IMR-90 (cell line): ENCODE data around the gene NFASC. TPM values are rescaled to one million over a fixed set of nuclear protein-coding genes. Genes with fewer than 3 reads are reported as not detected.

Source experiments
- ATAC-seq: fragments of 200-7000 bp; cut with Tn5 transposase; 2 replicates; pipeline ENCODE4 v1.9.1; 2020; ENCODE audit warnings: low read depth, mild to moderate bottlenecking, moderate library complexity
- BruUV-seq: library from RNA; stranded (reverse); fragments of 400-500 nt; replicated peaks from 2 replicates; lab custom pipeline; 2021; lab: Mats Ljungman, UMichigan
- CTCF ChIA-PET: fragments of 300-600 bp; formaldehyde crosslinking; extraction: SDS; loops from one replicate; lab custom pipeline; 2021; ENCODE audit warnings: antibody characterized with exemption; lab: Yijun Ruan, JAX
- POLR2A ChIA-PET: fragments of 300-600 bp; sonication (Branson Sonifier 250); formaldehyde crosslinking; loops from one replicate; lab custom pipeline; 2022; ENCODE audit warnings: antibody characterized with exemption; ENCODE audit not compliant: unreplicated experiment; lab: Charles Lee
- DNase-seq: peaks from one replicate; pipeline ENCODE4 v3.0.0; 2013
- H2AFZ ChIP-seq: replicated peaks from 2 replicates; pipeline ENCODE3; 2013; ENCODE audit warnings: low read length, mild to moderate bottlenecking; ENCODE audit not compliant: poor library complexity
- H2AK5ac ChIP-seq: 2 replicates; pipeline ENCODE4 v1.6.1; 2013; ENCODE audit warnings: low read depth, low read length, inconsistent platforms
- H2AK9ac ChIP-seq: replicated peaks from 2 replicates; pipeline ENCODE3; 2013; ENCODE audit warnings: mild to moderate bottlenecking, low read depth, low read length, moderate library complexity; ENCODE audit not compliant: poor library complexity
- H2BK120ac ChIP-seq: 2 replicates; pipeline ENCODE4 v1.6.1; 2013; ENCODE audit warnings: low read depth, low read length, inconsistent platforms
- H2BK15ac ChIP-seq: 3 replicates; pipeline ENCODE4 v1.6.1; 2013; ENCODE audit warnings: low read depth, low read length, inconsistent platforms
- H2BK20ac ChIP-seq: 2 replicates; pipeline ENCODE4 v1.6.1; 2013; ENCODE audit warnings: low read depth, mild to moderate bottlenecking, inconsistent platforms, low read length, moderate library complexity
- H2BK5ac ChIP-seq: 2 replicates; pipeline ENCODE4 v1.6.1; 2013; ENCODE audit warnings: mild to moderate bottlenecking, low read depth, low read length, inconsistent platforms; ENCODE audit not compliant: poor library complexity, severe bottlenecking
- H3K14ac ChIP-seq: replicated peaks from 2 replicates; pipeline ENCODE4 v1.6.1; 2013; ENCODE audit warnings: low read depth, low read length, inconsistent platforms
- H3K18ac ChIP-seq: 2 replicates; pipeline ENCODE4 v1.6.1; 2013; ENCODE audit warnings: low read depth, low read length, control low read depth
- H3K23ac ChIP-seq: 2 replicates; pipeline ENCODE4 v1.6.1; 2013; ENCODE audit warnings: low read depth, low read length, inconsistent platforms
- H3K27ac ChIP-seq: 2 replicates; pipeline ENCODE4 v1.5.1; 2013; ENCODE audit warnings: mild to moderate bottlenecking, control low read depth, low read length; ENCODE audit not compliant: insufficient read depth
- H3K27me3 ChIP-seq: 2 replicates; pipeline ENCODE4 v1.6.1; 2013; ENCODE audit warnings: low read length; ENCODE audit not compliant: control insufficient read depth, insufficient read depth
- H3K36me3 ChIP-seq: 2 replicates; pipeline ENCODE4 v1.6.1; 2013; ENCODE audit warnings: low read length, mixed read lengths; ENCODE audit not compliant: control insufficient read depth, insufficient read depth
- H3K4ac ChIP-seq: 2 replicates; pipeline ENCODE4 v1.6.1; 2013; ENCODE audit warnings: low read depth, low read length, inconsistent platforms
- H3K4me1 ChIP-seq: 2 replicates; pipeline ENCODE4 v1.6.1; 2013; ENCODE audit warnings: low read length, mixed read lengths; ENCODE audit not compliant: control insufficient read depth, insufficient read depth
- H3K4me2 ChIP-seq: 2 replicates; pipeline ENCODE4 v1.6.1; 2013; ENCODE audit warnings: low read depth, mild to moderate bottlenecking, control low read depth, low read length, moderate library complexity
- H3K4me3 ChIP-seq: 2 replicates; pipeline ENCODE4 v1.5.1; 2013; ENCODE audit warnings: low read depth, mild to moderate bottlenecking, control low read depth, low read length, moderate library complexity; ENCODE audit not compliant: insufficient read depth
- H3K56ac ChIP-seq: 2 replicates; pipeline ENCODE4 v1.6.1; 2013; ENCODE audit warnings: low read length, inconsistent platforms; ENCODE audit not compliant: insufficient read depth; ENCODE audit errors: extremely low read depth
- H3K79me1 ChIP-seq, 2 experiments: 2 replicates each; pipeline ENCODE4 v1.6.1; 2013; ENCODE audit warnings: low read length in 2 of 2, inconsistent platforms in 1 of 2, low read depth in 1 of 2
- H3K9ac ChIP-seq: 2 replicates; pipeline ENCODE4 v1.6.1; 2013; ENCODE audit warnings: low read depth, low read length, control low read depth
- H3K9me1 ChIP-seq: 2 replicates; pipeline ENCODE4 v1.6.1; 2013; ENCODE audit warnings: low read length, inconsistent platforms; ENCODE audit not compliant: insufficient read depth
- H3K9me3 ChIP-seq: 2 replicates; pipeline ENCODE4 v1.6.1; 2013; ENCODE audit warnings: low read length; ENCODE audit not compliant: control insufficient read depth, insufficient read depth
- H4K20me1 ChIP-seq: 2 replicates; pipeline ENCODE4 v1.6.1; 2013; ENCODE audit warnings: low read length, inconsistent platforms; ENCODE audit not compliant: insufficient read depth
- H4K5ac ChIP-seq: 2 replicates; pipeline ENCODE4 v1.6.1; 2013; ENCODE audit warnings: mild to moderate bottlenecking, low read depth, low read length, control low read depth
- H4K8ac ChIP-seq, 2 experiments: 2 replicates each; pipeline ENCODE4 v1.6.1; 2013; ENCODE audit warnings: low read depth in 2 of 2, low read length in 2 of 2, control low read depth in 1 of 2, inconsistent platforms in 1 of 2
- H4K91ac ChIP-seq: 2 replicates; pipeline ENCODE4 v1.6.1; 2013; ENCODE audit warnings: low read depth, low read length, inconsistent platforms; ENCODE audit not compliant: insufficient read depth
- BHLHE40 ChIP-seq: fragments of 150-350 bp; IDR thresholded peaks from 2 replicates; pipeline ENCODE4 v1.6.1; 2016; ENCODE audit warnings: mild to moderate bottlenecking, low read depth, low read length
- CEBPB ChIP-seq: IDR thresholded peaks from 2 replicates; pipeline ENCODE4 v1.6.1; 2012; ENCODE audit warnings: low read depth, low read length, improper control_type of control experiment
- CHD1 ChIP-seq: IDR thresholded peaks from 2 replicates; pipeline ENCODE4 v1.6.1; 2012; ENCODE audit warnings: low read depth, low read length, improper control_type of control experiment
- FOS ChIP-seq: fragments of 150-350 bp; IDR thresholded peaks from 2 replicates; pipeline ENCODE4 v1.6.1; 2016; ENCODE audit warnings: low read depth, low read length
- MAFK ChIP-seq: IDR thresholded peaks from 2 replicates; pipeline ENCODE4 v1.6.1; 2012; ENCODE audit warnings: low read depth, low read length, improper control_type of control experiment
- MXI1 ChIP-seq: IDR thresholded peaks from 2 replicates; pipeline ENCODE4 v1.6.1; 2012; ENCODE audit warnings: low read depth, mild to moderate bottlenecking, low read length, moderate library complexity, borderline replicate concordance
- NFE2L2 ChIP-seq: fragments of 150-350 bp; IDR thresholded peaks from 2 replicates; pipeline ENCODE4 v1.6.1; 2016; ENCODE audit warnings: low read depth, mild to moderate bottlenecking, low read length
- POLR2A ChIP-seq: IDR thresholded peaks from 2 replicates; pipeline ENCODE4 v1.6.1; 2012; ENCODE audit warnings: mild to moderate bottlenecking, low read depth, low read length
- RAD21 ChIP-seq: IDR thresholded peaks from 2 replicates; pipeline ENCODE4 v1.6.1; 2012; ENCODE audit warnings: low read length, improper control_type of control experiment
- RFX5 ChIP-seq: IDR thresholded peaks from 2 replicates; pipeline ENCODE4 v1.8.0; 2012; ENCODE audit warnings: low read depth, mild to moderate bottlenecking, low read length, moderate library complexity
- SMC3 ChIP-seq: fragments of 150-350 bp; IDR thresholded peaks from 2 replicates; pipeline ENCODE4 v1.6.1; 2016; ENCODE audit warnings: low read depth, mild to moderate bottlenecking, antibody characterized with exemption, low read length, moderate library complexity
- WGBS, 2 experiments: methylation state at CpG; one replicate each; pipeline versions ENCODE4 v1.1.5 to v1.1.7; 2013; ENCODE audit warnings: missing lambda C conversion rate in 2 of 2; ENCODE audit not compliant: insufficient read length in 1 of 2; ENCODE audit errors: extremely low coverage in 2 of 2; 5-methylcytosine and 5-hydroxymethylcytosine counted together
- dilution Hi-C: fragments of 300-500 bp; cut with HindIII; formaldehyde crosslinking; loops from one replicate; pipeline ENCODE4 v1.14.3; 2018; ENCODE audit warnings: low sequenced_read_pairs; ENCODE audit not compliant: unreplicated experiment
- in situ Hi-C: fragments of 300-500 bp; cut with MboI; formaldehyde crosslinking; loops from 3 replicates; pipeline ENCODE4 v1.14.3; 2019; ENCODE audit warnings: low sequenced_read_pairs, inconsistent platforms, mixed read lengths
- intact Hi-C: fragments of 100-400 bp; cut with micrococcal nuclease; formaldehyde crosslinking; loops from 2 replicates; pipeline ENCODE4 v1.10.0; 2022
- polyA plus RNA-seq, 3 experiments: library from polyadenylated mRNA; depleted of rRNA; stranded (reverse); fragments of >200 nt; gene quantifications; 2 replicates each; pipeline ENCODE4 v1.2.3, GENCODE V29; 2012; ENCODE audit warnings: low replicate concordance in 1 of 3
- total RNA-seq: library from RNA; depleted of rRNA; stranded (reverse); fragments of >200 nt; gene quantifications from 2 replicates; pipeline ENCODE4 v1.2.3, GENCODE V29; 2012
- TF ChIP-seq, protein P1 (sequence below): conservative IDR thresholded peaks from 2 replicates; pipeline ENCODE4 v1.5.1; 2012; ENCODE audit warnings: mild to moderate bottlenecking, low read depth, low read length, improper control_type of control experiment
- TF ChIP-seq, protein P2 (sequence below): fragments of 150-350 bp; IDR thresholded peaks from 2 replicates; pipeline ENCODE4 v1.6.1; 2016; ENCODE audit warnings: low read depth, mild to moderate bottlenecking, low read length, moderate library complexity, borderline replicate concordance
- TF ChIP-seq, protein P3 (sequence below): fragments of 150-350 bp; IDR thresholded peaks from 2 replicates; pipeline ENCODE4 v1.6.1; 2017; ENCODE audit warnings: mild to moderate bottlenecking, antibody characterized with exemption, low read length, low read depth

The NFASC gene
- total and polyA plus RNA-seq, 2 of the 4 experiments (the other 2 are of a cell fraction), result 0.18 to 0.79 TPM

DNA sequence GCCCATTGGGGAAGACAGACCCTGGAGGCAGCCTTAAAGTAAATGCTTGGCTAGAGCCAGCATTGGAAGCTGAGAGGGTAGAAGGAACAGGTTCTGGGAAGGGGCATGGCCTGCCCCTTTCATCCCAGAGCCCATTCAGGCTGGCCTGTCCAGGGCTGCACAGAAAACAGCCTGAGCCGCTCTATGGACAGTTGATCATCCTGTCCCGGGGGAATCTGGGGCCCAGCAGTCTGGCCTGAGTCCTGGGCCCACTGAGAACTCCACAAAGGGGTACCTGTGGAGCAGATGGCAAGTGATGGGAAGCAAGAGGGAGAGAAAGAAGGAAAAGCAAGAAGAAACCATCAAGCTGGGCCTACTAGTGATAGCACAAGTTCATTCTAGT, 200.4 kb downstream of the NFASC start:
- WGBS, 2 experiments, result 83% methylated on average over 1 of the region's 2 CpGs; no CpG with 5 or more reads in 1 of the 2 experiments

More for the DNA sequence above, 200.4 kb downstream of the NFASC start:
- H4K5ac ChIP-seq, result no peak overlapping the region
- no peaks in the 10 kb centered on the region for H4K20me1 ChIP-seq
- TF ChIP-seq, protein P1, sequence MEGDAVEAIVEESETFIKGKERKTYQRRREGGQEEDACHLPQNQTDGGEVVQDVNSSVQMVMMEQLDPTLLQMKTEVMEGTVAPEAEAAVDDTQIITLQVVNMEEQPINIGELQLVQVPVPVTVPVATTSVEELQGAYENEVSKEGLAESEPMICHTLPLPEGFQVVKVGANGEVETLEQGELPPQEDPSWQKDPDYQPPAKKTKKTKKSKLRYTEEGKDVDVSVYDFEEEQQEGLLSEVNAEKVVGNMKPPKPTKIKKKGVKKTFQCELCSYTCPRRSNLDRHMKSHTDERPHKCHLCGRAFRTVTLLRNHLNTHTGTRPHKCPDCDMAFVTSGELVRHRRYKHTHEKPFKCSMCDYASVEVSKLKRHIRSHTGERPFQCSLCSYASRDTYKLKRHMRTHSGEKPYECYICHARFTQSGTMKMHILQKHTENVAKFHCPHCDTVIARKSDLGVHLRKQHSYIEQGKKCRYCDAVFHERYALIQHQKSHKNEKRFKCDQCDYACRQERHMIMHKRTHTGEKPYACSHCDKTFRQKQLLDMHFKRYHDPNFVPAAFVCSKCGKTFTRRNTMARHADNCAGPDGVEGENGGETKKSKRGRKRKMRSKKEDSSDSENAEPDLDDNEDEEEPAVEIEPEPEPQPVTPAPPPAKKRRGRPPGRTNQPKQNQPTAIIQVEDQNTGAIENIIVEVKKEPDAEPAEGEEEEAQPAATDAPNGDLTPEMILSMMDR, result no peak
- TF ChIP-seq POLR2A (no peak), MAFK (no peak), SMC3 (no peak), NFE2L2 (no peak), MXI1 (no peak), BHLHE40 (no peak), FOS (no peak), RAD21 (no peak), RFX5 (no peak), CEBPB (no peak), CHD1 (no peak)
- TF ChIP-seq, protein P2, sequence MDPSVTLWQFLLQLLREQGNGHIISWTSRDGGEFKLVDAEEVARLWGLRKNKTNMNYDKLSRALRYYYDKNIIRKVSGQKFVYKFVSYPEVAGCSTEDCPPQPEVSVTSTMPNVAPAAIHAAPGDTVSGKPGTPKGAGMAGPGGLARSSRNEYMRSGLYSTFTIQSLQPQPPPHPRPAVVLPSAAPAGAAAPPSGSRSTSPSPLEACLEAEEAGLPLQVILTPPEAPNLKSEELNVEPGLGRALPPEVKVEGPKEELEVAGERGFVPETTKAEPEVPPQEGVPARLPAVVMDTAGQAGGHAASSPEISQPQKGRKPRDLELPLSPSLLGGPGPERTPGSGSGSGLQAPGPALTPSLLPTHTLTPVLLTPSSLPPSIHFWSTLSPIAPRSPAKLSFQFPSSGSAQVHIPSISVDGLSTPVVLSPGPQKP, result no peak
- TF ChIP-seq, protein P3, sequence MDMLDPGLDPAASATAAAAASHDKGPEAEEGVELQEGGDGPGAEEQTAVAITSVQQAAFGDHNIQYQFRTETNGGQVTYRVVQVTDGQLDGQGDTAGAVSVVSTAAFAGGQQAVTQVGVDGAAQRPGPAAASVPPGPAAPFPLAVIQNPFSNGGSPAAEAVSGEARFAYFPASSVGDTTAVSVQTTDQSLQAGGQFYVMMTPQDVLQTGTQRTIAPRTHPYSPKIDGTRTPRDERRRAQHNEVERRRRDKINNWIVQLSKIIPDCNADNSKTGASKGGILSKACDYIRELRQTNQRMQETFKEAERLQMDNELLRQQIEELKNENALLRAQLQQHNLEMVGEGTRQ, result no peak
- H3K14ac ChIP-seq, result no peak overlapping the region
- in situ Hi-C loops (no loop called here), dilution Hi-C loops (no loop called here), intact Hi-C loops (no loop called here)
- no peak overlapping the region for H4K8ac ChIP-seq
- H2AK5ac ChIP-seq, result no peak overlapping the region
- no peak overlapping the region for H3K4me2 ChIP-seq
- H4K91ac ChIP-seq, result no peak overlapping the region
- H2BK15ac ChIP-seq, result no peak overlapping the region
- H3K4ac ChIP-seq, result no peak overlapping the region
- H3K23ac ChIP-seq, result no peak overlapping the region
- no peaks in the 10 kb centered on the region for H3K9me3 ChIP-seq
- H3K9me1 ChIP-seq, result no peaks in the 10 kb centered on the region; the same call in 1 of the 2 replicates
- no peaks in the 10 kb centered on the region for H3K36me3 ChIP-seq
- ATAC-seq (no peak), DNase-seq (no peak)
- H3K79me1 ChIP-seq, result no peaks in the 10 kb centered on the region
- H2BK20ac ChIP-seq, result no peak overlapping the region
- BruUV-seq, result no TSS peak
- no peak overlapping the region for H2AK9ac ChIP-seq
- no peak overlapping the region for H2BK120ac ChIP-seq
- no peak overlapping the region for H3K4me3 ChIP-seq
- H3K18ac ChIP-seq, result no peak overlapping the region
- H2AFZ ChIP-seq, result no peak overlapping the region
- H2BK5ac ChIP-seq, result no peak overlapping the region
- CTCF ChIA-PET, result interaction anchor here (1.5 kb wide), 1 partner anchor 9 kb away, joined by 5 read pairs; no protein-coding TSS in a partner anchor
- H3K9ac ChIP-seq, result no peak overlapping the region
- H3K27me3 ChIP-seq, result peaks cover 2% of the 10 kb centered on the region
- POLR2A ChIA-PET, result no interaction called here
- H3K4me1 ChIP-seq, result no peaks in the 10 kb centered on the region
- no peak overlapping the region for H3K56ac ChIP-seq
- H3K27ac ChIP-seq, result no peak overlapping the region
